ENCODE results near the gene PACSIN2.
"Not testable (repeated sequence)": the region's sequence is repeated elsewhere in the genome, so short reads cannot be mapped to it uniquely, and the experiment has no call there.

PACSIN2 gene

DNA sequence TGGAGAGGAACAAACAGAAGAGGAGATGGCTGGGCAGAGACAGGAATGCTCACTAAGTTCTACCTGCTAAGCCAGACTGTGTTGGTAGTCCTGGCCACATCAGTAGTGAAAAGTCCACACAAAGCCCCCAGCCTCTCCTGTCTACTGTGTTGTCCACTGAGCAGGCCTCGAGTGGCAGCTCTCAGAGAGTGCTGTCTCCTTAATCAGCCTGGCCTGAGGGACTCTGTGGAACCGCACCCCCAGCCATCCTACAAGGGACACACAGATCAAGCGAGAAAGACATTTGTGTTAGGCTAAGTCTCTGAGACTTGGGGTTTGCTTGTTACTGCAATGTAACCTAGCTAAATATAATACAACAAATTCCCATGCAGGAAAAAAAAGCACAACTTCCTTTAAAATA, 71.0 kb downstream of the PACSIN2 start:
- no peak for FAIRE-seq

DNA sequence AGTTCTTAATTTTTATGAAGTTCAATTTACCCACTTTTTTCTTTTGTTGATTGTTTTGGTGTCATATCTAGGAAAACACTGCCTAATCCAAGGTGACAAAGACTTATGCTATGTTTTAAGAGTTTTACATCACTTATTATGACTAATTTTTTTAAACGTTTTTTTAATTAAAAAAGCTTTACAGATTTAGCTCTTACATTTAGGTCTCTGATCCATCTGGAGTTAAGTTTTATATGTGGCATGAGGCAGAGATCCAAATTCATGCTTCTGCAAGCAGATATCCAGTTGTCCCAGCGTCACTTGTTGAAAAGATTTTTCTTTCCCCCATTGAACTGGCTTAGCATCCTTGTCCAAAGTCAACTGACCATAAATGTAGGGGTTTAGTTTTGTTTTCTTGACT, 72.6 kb downstream of the PACSIN2 start:
- FAIRE-seq = no peak

DNA sequence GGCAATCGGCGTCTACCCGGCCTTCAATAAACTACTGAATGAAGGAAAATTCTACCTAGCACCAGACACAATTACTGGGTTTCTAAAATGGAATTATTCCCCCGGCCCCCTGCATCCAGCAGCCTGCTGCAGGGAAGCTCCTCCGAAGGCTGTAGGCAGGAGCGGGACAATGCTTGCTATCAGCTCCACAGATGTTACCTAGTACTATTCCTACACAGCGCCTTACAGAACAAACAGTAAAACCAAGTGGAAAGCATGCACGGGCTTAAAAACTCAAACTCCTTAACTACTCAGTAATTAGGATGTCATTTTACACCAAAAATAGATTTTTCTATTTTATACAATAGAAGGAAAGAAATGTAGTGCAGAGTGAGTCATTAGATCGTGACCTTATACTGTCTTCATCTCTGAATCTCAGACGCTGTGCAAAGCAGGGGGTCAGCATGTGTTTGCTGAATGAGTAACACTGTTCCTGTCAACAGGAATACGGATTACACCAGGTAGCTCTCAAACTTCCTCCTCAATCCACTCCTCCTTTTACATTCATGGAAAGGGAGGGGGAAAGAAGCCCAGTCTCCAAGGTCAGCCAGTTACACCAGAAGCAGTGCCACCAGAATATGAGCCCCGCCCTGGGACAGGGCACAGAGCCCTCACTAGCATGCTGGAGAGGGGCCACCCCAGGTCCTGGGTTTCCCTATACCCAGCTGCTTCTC, 74.9 kb downstream of the PACSIN2 start:
- FAIRE-seq = peak; percentile 93

DNA sequence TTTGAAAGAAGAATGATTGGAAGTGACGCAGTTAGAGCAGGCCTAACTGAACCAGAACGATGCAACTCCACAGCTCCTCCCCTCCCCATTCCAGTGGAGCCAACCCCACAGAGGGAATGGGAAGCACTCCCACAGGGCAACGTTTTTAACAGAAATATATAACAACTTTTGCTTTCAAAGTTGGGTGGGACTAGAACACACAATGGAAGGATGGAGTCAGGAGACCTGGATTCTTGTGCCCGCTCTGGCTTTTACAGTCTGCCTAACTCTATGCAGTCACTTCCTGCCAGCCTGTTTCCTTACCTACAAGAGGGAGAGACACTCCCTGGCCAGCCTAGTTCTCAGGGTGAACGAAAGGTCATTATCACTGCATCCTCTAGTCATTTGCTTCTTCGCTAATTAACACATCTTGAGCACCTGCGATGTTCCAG, 75.5 kb downstream of the PACSIN2 start:
- FAIRE-seq = no peak

DNA sequence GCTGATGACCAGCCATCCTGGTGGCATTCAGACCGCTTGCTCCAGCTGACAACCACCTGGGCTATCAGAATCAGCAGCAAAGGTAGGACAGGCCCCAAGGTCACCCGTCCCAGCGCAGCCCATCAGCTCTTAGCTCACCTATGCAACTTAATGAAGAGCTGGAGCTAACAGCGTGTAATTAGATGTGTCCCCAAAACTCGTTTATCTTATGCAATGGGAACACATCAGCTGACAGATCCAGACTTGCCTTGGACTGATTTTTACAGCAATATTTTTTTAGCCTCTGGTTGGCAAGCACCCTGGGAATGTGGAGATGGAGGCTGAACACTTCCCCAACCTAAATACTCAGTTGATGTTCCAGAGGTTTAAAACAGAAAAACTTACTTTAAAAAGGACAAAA, 76.0 kb downstream of the PACSIN2 start:
- FAIRE-seq = no peak

DNA sequence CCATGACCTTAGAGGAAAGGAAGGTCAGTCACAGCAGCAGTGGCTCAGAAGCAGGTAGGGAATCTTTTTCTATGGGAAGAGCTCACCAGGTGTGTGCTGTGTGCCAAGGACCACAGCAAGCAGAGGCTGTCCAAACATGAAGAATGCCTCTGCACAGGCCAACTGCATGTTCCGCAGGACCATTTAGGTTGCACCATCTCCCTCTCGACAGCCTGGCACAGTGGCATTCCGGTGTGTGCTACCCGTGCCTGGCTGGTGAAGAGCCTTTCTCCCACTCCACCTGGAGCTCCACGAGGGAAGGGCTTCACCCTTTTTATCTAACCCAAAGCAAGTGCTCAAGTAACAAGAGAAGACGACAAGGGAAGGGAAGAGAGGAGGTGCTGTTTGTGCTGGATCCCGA, 76.5 kb downstream of the PACSIN2 start:
- FAIRE-seq = no peak

DNA sequence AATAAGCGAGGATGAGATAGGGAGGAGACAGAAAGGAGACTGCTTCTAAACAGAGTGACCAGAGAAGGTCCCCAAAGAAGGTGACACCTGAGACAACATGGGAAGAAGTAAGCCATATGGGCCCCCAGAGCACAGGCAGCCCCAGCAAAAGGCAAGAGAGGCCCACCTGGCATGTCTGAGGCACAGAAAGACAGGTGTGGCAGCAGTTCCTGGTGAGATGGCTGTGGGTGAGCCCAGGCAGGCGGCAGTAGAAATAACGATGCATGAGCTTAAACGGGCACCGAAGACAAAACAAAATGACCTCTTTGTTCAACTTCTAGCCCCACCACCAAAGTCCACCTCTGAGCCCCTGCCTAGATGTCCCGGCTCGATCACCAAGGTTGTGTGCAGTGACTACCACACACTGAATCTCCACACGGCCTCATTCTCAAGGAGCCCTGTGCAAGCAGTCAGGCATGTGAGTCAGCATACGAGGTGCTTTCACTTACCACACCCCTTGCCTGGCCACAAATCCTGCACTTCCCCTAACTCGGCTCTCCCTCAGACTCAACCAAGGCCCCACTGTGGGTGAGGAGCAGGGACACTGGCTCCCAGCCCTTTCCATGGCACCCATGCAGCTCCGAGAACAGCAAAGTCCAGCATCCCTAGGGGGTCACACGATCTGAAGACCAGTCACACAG, 77.6 kb downstream of the PACSIN2 start:
- FAIRE-seq = no peak

DNA sequence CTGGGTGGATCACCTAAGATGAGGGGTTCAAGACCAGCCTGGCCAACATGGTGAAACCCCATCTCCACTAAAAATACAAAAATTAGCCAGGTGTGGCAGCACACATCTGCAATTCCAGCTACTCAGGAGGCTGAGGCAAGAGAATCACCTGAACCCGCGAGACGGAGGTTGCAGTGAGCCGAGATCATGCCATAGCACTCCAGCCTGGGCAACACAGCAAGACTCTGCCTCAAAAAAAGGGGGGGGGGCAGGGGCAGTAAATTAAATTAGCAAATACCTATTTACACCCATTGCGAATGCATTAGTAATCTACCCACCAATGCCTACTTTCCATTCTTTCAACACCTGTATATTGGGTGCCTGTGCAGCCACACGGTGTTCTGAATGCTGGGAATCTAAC, 78.3 kb downstream of the PACSIN2 start:
- FAIRE-seq = not testable (repeated sequence)

DNA sequence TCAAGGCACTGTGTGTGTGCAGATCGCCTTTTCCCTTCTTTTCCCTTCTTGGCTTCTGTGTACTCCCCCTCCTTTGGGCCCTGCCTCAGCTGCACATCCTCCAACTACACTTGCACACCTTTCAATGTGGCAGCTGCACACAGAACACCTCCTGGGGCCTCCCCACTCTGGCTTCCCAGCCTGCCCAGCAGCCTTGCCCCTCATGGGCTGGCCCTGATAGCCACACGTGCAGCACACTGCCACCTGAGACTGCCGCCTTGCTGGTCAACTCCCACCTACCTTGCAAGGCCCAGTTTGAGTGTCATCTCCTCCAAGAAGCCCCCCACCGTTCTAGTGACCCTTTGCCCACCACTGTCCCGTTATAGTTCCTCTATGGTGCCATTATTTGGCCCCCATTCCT, 80.6 kb downstream of the PACSIN2 start:
- FAIRE-seq = no peak

DNA sequence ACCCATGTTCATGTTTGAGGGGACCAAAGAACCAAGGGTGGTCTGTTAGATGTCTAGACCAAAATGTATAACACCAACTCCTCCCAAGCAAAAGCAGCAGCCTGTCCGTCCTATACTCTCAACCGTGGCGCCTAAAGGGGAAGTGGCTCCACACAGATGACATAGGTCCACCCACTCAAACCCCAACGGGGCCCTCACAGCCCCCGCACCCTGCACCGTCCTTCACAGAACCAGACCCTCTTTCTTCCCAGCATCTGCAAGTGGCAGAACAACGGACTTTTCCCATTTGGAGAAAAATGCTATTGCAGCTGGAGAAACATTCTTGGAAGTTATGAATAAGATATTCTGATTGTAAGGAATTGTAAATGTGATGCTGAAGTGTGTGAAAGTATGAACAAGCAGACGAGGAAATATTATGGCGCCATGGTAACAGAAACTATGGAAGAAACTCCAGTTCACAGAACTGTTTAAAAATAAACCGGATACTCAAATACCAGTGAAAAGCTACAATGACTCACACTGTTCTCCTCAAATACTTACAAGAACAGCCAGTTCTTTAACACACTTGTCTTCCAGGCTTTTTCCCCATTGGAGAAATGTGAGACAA, 81.4 kb downstream of the PACSIN2 start:
- peak; percentile 38 for FAIRE-seq

DNA sequence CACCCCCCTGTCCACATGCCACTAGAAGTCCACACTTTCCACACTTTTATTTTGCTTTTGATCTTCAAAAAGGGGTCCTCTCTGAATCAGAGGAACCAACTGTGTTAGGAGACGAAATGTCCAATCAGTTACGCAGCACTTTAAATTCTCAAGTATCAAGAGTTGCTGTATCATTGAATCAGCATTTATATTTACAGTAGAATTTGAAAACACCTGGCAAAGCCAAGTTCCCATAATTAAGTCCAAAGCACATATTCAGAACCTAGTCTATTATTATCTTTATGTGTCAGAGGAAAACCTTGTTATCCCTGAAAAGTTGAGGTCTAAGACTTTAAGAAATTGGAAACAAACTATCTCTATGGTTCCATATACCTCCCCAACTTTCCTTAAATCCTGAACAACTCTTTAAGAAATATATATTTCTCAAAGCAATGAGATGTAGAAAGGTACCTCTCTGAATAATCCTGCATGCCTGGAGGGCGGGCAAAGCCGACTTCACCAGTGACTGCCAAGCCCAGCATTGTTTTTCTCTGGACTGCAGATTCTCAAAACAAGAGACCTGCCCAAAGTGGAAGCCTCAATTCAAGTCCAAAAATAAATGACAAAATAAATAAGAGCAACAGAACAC, 82.0 kb downstream of the PACSIN2 start:
- FAIRE-seq = no peak

DNA sequence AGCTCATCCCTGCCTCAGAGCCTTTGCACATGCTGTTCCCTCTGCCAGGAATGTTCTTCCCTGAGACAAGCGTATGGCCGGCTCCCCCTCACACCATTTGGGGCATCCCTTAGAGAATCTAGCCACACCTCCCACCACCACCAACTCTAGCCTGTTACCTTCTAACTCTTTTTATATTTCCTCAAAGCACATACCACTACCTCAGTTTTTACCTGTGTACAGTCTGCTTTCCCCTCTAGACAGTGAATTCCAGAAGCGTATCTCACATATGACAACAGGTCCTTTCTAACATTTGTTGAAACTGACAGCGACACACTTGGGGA, 82.8 kb downstream of the PACSIN2 start:
- FAIRE-seq = no peak

DNA sequence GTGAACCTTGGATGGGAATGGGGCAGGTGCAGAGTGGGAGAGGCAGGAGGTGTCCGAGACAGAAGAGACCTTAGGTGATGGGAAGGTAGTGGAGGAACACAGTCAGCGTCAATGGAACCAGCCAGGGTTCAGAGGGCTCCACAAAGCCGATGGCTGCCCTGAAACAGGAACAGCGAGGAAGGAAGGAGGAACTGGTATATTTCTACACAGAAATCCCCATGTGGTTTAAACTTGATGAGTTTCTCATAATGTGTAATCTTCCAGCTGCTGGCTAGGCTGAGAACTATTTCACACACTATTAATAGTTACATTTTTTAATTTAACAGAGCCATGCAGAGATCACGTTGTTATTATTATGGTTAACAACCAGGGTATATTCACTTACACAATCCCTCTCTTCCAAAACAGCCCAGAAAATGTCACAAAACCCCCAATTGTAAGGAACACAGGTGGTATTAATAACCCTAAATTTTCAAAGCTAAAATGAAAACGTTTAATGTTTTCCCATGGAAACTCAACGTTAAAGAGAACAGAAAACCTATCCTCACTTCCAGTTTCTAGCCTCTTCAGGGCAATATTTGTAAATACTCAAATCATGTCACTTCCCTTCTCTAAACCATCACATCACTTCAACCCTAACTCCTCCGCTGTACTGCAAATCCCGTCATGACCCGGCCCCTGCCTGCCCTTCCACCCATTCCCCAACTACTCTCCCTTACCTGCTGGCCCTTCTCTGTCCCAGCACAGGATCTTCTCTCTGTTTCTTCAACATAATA, 83.3 kb downstream of the PACSIN2 start:
- no peak for FAIRE-seq

DNA sequence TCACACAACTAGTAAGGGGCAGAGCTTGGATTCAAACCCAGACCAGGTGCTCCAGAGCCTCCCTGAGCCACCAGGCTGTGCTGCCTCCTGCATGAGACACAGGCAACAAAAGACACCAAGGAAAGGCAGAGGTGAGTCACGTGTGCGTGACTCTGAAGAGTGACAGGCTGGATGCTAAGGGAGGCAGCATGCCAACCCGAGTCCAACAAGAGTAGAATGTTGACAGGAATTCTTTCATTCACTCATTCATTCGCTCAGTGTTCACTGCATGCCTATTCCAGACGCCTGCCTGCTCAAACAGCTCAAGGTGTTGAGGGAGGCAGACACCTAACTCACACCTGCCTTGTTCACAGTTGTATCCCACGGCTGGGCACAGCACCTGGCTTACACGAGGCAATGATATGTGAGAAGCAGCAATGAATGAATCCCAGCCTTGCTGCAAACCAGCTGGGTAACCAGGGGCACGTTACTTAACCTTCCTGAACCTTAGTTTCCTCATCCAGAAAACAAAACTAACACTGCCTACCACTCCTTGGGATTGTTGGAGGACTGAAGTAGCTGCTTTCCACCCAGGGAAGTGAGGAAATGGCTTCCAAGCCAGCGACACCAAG, 84.0 kb downstream of the PACSIN2 start:
- no peak for FAIRE-seq

DNA sequence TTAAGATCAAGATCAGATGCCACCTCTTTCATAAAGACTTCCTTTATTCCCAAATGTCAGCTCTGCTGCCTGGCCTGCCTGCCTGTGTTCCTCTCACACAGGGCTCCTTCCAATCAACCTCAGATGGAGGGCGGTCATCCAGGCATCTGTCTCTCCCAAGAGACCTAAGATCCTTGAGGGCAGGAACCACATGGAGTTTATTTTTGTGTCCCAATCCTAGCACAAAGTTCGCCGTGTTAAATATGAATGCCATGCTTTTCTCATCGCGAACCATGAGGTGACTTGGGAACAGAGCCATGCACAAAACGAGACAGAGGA, 85.2 kb downstream of the PACSIN2 start:
- FAIRE-seq = no peak

DNA sequence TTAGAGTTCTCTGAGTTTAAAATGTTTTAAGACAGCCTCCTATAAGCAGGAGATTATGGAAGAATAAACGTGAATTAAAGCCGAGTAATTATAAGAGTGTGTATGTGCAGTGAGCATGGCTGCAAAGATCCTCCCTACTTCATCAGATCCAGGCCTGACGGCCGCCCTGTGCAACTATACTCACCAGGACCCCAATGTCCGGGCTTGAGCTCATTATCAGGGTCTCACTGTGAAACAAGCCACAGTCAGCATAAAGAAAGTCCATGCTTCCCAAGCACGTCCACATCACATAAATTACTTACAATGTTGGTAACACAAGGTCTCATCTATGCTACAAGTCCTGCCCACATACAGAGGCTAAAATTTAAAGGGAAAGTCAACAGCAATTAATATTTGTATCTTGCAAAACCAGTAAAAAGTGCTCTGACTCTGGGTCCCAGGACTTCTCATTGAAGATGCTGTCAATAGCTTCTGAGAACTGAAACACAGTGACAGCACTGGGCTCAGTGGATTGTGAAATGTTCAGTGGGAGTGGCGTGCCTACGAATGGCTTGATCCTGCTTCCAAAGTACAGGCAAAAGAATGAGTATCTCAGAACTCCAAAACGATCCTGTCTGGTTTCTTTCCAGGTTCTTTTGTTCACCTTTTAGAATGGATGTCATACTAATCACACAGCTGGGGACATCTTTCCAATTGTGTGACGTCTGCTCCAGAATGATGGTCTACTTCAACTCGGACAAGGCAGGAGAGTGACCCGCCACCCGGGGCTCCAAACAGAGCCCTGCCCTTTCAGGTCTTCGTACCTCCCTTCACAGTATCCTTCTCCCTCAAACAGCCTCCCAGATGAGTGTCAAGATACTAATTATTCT, 85.7 kb downstream of the PACSIN2 start:
- no peak for FAIRE-seq

DNA sequence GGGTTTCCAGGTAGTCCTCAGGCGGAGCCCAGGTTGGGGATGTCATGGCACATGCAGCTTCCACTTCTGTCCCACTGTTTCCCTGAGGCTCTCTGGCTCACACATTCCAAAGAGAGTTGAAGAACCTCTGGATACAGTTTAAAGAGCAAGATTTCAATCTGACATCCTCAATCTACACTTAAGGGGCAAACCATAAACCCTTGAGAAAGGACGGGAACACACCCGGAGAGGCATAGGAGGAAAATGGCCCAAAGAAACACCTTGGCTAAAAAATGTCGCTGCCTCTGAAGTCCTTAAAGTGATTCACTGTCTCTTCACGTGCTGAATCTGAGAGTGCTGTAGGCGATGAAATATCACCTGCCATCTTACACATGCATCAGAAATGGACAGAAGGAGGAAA, 87.0 kb downstream of the PACSIN2 start:
- FAIRE-seq = no peak

DNA sequence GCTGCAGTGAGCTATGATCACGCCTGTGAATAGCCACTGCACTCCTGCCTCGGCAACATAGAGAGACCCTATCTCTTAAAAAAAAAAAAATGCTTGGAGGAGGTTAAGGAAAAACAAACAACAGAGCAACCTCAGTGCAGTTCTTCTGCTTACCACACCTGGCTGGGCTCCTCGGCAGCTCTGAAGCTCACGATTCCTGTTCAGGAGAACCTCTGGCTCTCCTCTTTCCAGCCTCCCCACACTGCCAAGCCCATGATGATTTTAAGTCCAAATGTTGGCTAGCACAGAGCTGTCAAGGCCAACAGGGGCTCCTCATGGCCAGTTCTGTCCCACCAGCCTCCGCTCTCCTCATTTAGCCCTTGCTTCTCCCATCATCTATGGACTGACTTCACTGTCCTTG, 88.2 kb downstream of the PACSIN2 start:
- no peak for FAIRE-seq

DNA sequence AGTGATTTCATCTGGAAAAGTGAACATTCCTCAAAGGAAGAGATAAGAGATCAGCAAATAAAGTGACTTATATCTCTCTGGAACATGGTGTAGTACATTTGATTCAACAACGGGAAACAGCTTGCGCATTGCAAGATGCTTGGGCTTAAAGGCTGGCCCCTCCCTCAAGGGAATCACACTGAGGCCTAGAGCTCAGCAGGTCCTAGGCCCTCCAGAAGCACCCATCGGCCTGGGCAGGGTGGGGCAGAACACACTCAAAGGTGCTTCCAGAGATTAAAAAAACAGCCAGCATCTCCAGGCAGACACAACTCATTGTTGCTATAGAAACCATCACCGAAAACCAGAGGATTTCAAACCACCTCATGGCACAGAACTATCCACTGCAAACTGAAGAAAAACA, 88.8 kb downstream of the PACSIN2 start:
- no peak for FAIRE-seq

DNA sequence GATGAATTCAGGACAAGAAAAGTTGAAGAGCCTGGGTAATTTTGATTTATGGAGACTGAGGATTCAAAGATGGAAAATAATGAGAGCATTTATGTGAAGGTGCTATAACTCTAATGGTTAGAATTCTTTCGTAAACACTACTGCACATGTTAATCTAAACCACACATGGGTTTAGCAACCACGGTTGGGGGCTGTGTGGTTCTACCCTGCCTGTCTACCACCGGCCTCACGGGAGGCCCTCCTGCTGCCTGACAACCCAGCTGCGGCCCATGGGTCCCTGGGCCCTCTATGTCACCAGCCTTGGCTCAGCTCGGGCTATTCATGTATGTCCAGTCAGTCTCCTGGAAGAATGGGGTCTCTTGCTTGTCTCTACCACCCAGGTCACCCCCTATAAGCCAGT, 89.4 kb downstream of the PACSIN2 start:
- no peak for FAIRE-seq

DNA sequence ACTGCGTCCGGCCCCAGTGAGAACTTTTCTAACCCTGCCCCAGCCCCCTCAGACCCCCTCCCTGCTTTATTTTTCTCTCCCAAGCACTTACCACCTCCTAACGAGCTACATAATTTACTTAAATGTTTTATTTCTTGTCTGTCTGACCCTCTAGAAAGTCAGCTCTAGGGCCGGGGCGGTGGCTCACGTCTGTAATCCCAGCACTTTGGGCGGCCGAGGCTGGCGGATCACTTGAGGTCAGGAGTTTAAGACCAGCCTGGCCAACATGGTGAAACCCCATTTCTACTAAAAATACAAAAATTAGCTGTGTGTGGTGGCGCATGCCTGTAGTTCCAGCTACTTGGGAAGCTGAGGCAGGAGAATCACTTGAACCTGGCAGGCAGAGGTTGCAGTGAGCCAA, 89.9 kb downstream of the PACSIN2 start:
- FAIRE-seq = not testable (repeated sequence)

DNA sequence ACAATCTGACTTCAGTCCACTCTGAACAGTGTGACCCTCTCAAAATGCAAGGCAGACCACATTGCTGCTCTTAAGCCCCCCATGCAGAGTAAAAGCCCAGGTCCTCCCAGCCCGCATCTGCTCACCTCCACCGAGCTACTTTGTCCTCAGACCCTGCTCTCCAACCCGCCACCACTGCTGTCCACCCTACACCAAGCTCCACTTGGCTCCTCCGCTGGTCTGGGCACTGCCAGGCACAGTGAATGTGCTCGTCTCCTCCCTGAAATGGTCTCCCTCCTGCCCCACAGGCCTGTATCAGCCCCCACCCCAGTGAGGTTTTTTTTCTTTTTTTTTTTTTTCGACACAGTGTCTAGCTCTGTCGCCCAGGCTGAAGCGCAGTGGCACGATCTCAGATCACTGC, 90.5 kb downstream of the PACSIN2 start:
- no peak for FAIRE-seq
